CD4-positive, alpha-beta T cell (primary cell): ENCODE data around the gene SYNPO. TPM values are rescaled to one million over a fixed set of nuclear protein-coding genes. Genes with fewer than 3 reads are reported as not detected.

Experiments used
- ATAC-seq: fragments of 200-7000 bp; cut with Tn5 transposase; one replicate; pipeline ENCODE4 v1.10.0; 2022; ENCODE audit warnings: mild to moderate bottlenecking; ENCODE audit not compliant: poor library complexity
- CTCF ChIA-PET: fragments of 350-600 bp; sonication (Branson Sonifier 250); formaldehyde crosslinking; loops from one replicate; lab custom pipeline; 2021; ENCODE audit warnings: antibody characterized with exemption, inconsistent platforms; lab: Charles Lee
- POLR2A ChIA-PET: fragments of 350-600 bp; sonication (Branson Sonifier 250); formaldehyde crosslinking; loops from one replicate; lab custom pipeline; 2021; ENCODE audit warnings: antibody characterized with exemption, inconsistent platforms; lab: Charles Lee
- DNase-seq, 14 experiments: peaks; one replicate each; pipeline ENCODE4 v3.0.0-alpha.2; 2013 to 2020; ENCODE audit warnings: mixed read lengths in 2 of 14
- H3K27ac ChIP-seq, 2 donors: one replicate each; pipeline versions ENCODE4 v1.5.1 to v1.7.0; 2013; ENCODE audit warnings: low read length in 2 of 2, low read depth in 1 of 2, mild to moderate bottlenecking in 1 of 2
- H3K27me3 ChIP-seq, 2 experiments: 1 replicate in 1 of 2; 2 replicates in 1 of 2; pipeline versions ENCODE4 v1.6.1 to v1.7.0; 2013; ENCODE audit warnings: low read length in 2 of 2, control low read depth in 1 of 2, mild to moderate bottlenecking in 1 of 2, moderate library complexity in 1 of 2; ENCODE audit not compliant: insufficient read depth in 2 of 2, control insufficient read depth in 1 of 2
- H3K36me3 ChIP-seq: one replicate; pipeline ENCODE4 v1.6.1; 2013; ENCODE audit warnings: low read length, control low read depth; ENCODE audit not compliant: insufficient read depth
- H3K4me1 ChIP-seq: one replicate; pipeline ENCODE4 v1.6.1; 2013; ENCODE audit warnings: low read length, control low read depth; ENCODE audit not compliant: insufficient read depth
- H3K4me3 ChIP-seq: one replicate; pipeline ENCODE4 v1.5.1; 2013; ENCODE audit warnings: mild to moderate bottlenecking, low read length, moderate library complexity
- H3K9me3 ChIP-seq, 2 experiments: 1 replicate in 1 of 2; 2 replicates in 1 of 2; pipeline versions ENCODE4 v1.6.1 to v1.7.0; 2013; ENCODE audit warnings: low read length in 2 of 2, mild to moderate bottlenecking in 2 of 2, control low read depth in 1 of 2, moderate library complexity in 1 of 2; ENCODE audit not compliant: control insufficient read depth in 1 of 2, insufficient read depth in 1 of 2
- H3K27ac Mint-ChIP-seq: one replicate; pipeline ENCODE4 v1.8.0; 2020; ENCODE audit warnings: mixed read lengths
- H3K27me3 Mint-ChIP-seq: one replicate; pipeline ENCODE4 v1.8.0; 2021; ENCODE audit warnings: mixed read lengths
- H3K36me3 Mint-ChIP-seq: one replicate; pipeline ENCODE4 v1.8.0; 2021; ENCODE audit warnings: low read depth, mixed read lengths
- H3K4me1 Mint-ChIP-seq: one replicate; pipeline ENCODE4 v1.8.0; 2021; ENCODE audit warnings: low read depth, mixed read lengths
- H3K4me3 Mint-ChIP-seq: one replicate; pipeline ENCODE4 v1.8.0; 2020; ENCODE audit warnings: mild to moderate bottlenecking, mixed read lengths
- H3K9me3 Mint-ChIP-seq: one replicate; pipeline ENCODE4 v1.8.0; 2020; ENCODE audit warnings: mixed read lengths
- intact Hi-C, 2 experiments: fragments of 100-400 bp; cut with DNase I in 1 of 2; cut with micrococcal nuclease in 1 of 2; formaldehyde crosslinking; loops; one replicate each; pipeline versions ENCODE4 v1.15.1 to v1.9.0; 2023 to 2025; cut with DNase I, micrococcal nuclease
- total RNA-seq, 174 experiments: library from RNA in 2 of 174; stranded (reverse) in 2 of 174; gene quantifications; one replicate each; pipeline ENCODE4 v1.2.3 and lab custom pipeline; 2021 to 2026
- TF ChIP-seq, protein P1 (sequence below): fragments of 200-600 bp; IDR thresholded peaks from one replicate; pipeline ENCODE4 v1.8.0; 2022; ENCODE audit warnings: antibody characterized with exemption, mild to moderate bottlenecking

Gene SYNPO
- total RNA-seq, 2 experiments from 2014 or later = 0.06 to 0.14 TPM

DNA sequence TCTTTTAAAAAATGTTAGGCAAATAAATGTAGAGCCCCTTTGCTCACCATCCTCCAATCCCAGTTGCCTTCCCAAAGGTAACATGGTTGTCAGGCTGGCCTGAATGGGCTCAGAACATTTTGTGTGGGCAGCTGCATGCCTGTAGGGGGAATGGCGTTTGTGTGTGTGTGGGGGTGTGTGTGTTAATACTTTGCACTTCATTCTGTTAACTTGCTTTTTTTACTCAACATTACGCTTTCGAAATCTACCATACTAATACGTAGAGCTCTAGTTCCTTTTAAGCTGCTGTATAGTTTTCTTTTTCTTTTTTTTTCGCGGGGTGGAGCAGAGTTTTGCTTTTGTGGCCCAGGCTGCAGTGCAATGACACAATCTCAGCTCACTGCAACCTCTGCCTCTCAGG lies 34.6 kb downstream of the SYNPO start:
- Mint-ChIP-seq H3K9me3 (no peaks in the 10 kb centered on the region), H3K36me3 (peaks cover 3% of the 10 kb centered on the region), H3K4me3 (no peak overlapping the region), H3K27ac (no peak overlapping the region), H3K4me1 (peaks cover 14% of the 10 kb centered on the region), H3K27me3 (peaks cover 22% of the 10 kb centered on the region)
- DNase-seq (no peak), ATAC-seq (no peak)
- Histone ChIP-seq H3K9me3 (no peaks in the 10 kb centered on the region), H3K4me1 (peaks cover 18% of the 10 kb centered on the region), H3K27me3 (peaks cover 14 to 18% of the 10 kb centered on the region in 2 experiments), H3K4me3 (no peak overlapping the region), H3K27ac (no peak overlapping the region), H3K36me3 (no peaks in the 10 kb centered on the region)
- ChIA-PET CTCF (no interaction called here), POLR2A (no interaction called here)
- intact Hi-C loops = no loop called here
- TF ChIP-seq, protein P1, sequence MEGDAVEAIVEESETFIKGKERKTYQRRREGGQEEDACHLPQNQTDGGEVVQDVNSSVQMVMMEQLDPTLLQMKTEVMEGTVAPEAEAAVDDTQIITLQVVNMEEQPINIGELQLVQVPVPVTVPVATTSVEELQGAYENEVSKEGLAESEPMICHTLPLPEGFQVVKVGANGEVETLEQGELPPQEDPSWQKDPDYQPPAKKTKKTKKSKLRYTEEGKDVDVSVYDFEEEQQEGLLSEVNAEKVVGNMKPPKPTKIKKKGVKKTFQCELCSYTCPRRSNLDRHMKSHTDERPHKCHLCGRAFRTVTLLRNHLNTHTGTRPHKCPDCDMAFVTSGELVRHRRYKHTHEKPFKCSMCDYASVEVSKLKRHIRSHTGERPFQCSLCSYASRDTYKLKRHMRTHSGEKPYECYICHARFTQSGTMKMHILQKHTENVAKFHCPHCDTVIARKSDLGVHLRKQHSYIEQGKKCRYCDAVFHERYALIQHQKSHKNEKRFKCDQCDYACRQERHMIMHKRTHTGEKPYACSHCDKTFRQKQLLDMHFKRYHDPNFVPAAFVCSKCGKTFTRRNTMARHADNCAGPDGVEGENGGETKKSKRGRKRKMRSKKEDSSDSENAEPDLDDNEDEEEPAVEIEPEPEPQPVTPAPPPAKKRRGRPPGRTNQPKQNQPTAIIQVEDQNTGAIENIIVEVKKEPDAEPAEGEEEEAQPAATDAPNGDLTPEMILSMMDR = no peak

DNA sequence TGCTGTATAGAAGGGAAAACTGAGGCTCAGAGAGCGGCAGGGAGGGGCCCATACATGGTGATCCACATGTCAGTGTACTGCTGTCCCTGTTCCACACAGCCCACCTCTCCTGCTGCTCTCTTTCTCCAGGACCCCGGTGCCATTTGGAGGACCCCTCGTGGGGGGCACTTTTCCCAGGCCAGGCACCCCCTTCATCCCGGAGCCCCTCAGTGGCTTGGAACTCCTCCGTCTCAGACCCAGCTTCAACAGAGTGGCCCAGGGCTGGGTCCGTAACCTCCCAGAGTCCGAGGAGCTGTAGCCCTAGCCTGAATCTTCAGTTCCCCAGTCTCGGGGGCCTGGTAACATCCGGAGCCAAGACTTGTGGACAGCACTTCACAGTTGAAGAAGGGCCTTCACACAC lies 36.1 kb downstream of the SYNPO start:
- peaks cover 14% of the 10 kb centered on the region for H3K4me1 ChIP-seq
- no peaks in the 10 kb centered on the region for H3K9me3 ChIP-seq
- H3K36me3 Mint-ChIP-seq = peaks cover 10% of the 10 kb centered on the region
- H3K36me3 ChIP-seq = no peaks in the 10 kb centered on the region
- H3K27ac ChIP-seq = no peak overlapping the region
- H3K27me3 ChIP-seq = peaks cover 2 to 4% of the 10 kb centered on the region in 2 experiments
- H3K9me3 Mint-ChIP-seq = no peaks in the 10 kb centered on the region
- TF ChIP-seq, protein P1 = no peak
- H3K4me3 Mint-ChIP-seq = no peak overlapping the region
- H3K27ac Mint-ChIP-seq = no peak overlapping the region
- DNase-seq = no peak
- peaks cover 8% of the 10 kb centered on the region for H3K27me3 Mint-ChIP-seq
- ChIA-PET CTCF (interaction anchor here (0.6 kb wide), 1 partner anchor 16 kb away, joined by 4 read pairs; no protein-coding TSS in a partner anchor), POLR2A (no interaction called here)
- peaks cover 7% of the 10 kb centered on the region for H3K4me1 Mint-ChIP-seq
- intact Hi-C loops = no loop called here
- ATAC-seq = no peak
- H3K4me3 ChIP-seq = no peak overlapping the region

DNA sequence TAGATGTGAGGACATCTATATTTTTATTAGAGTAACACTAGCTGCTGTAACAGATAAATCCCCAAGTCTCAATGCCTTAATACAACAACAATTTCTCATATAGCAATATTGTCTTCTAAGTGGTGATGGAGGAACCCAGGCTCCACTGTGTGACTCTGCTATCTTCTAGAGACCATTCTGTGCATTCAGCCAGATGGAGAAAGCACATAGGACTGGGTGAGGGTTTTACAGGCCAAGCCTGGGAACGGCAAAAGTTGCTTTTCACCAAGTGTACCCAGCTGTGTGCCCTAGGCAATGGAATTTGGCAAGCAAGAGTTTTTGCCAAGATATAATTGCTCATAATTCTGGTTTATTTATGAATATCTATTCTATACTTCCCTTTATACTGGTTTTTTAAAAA lies 48.7 kb downstream of the SYNPO start:
- peaks cover 44% of the 10 kb centered on the region for H3K36me3 ChIP-seq
- ATAC-seq (no peak), DNase-seq (no peak)
- CTCF ChIA-PET = no interaction called here
- POLR2A ChIA-PET = no interaction called here
- H3K4me1 ChIP-seq = no peaks in the 10 kb centered on the region
- H3K27me3 ChIP-seq = no peaks in the 10 kb centered on the region
- TF ChIP-seq, protein P1 = no peak
- Mint-ChIP-seq H3K27ac (no peak overlapping the region), H3K27me3 (no peaks in the 10 kb centered on the region), H3K4me3 (no peak overlapping the region), H3K4me1 (no peaks in the 10 kb centered on the region), H3K9me3 (no peaks in the 10 kb centered on the region), H3K36me3 (peaks cover 65% of the 10 kb centered on the region)
- no peaks in the 10 kb centered on the region for H3K9me3 ChIP-seq
- intact Hi-C loops = no loop called here
- H3K4me3 ChIP-seq = no peak overlapping the region
- H3K27ac ChIP-seq = no peak overlapping the region
